Measurements from ENCODE around the gene CRYGN.

The CRYGN gene

GRCh38 chr7:151442776-151443496, 3.0 kb upstream of the CRYGN start:
- no peaks in the 10 kb centered on the region for H3K27me3 ChIP-seq (replicated peaks)
- H3K27ac ChIP-seq, result no peak overlapping the region
- no peaks in the 10 kb centered on the region for H3K36me3 ChIP-seq (replicated peaks)
- no peak for DNase-seq
- in situ Hi-C loops (cut with HindIII; ENCODE audit: low pct_ligation_motif_present, low sequenced_read_pairs), result loop anchor here (10.0 kb wide), 1 partner anchor 68 kb away; no protein-coding TSS in a partner anchor
- no peak overlapping the region for H3K4me3 ChIP-seq (ENCODE audit: low read depth, low read length)
- no peak for TF ChIP-seq CTCF (IDR thresholded peaks at IDR 0.05; ENCODE audit: low read depth, low read length, missing control alignments)

- Histone ChIP-seq H3K4me3 (ENCODE audit: low read depth, low read length) (no peak overlapping the region), H3K36me3 (replicated peaks) (no peaks in the 10 kb centered on the region), H3K27me3 (replicated peaks) (no peaks in the 10 kb centered on the region), H3K27ac (no peak overlapping the region)
- TF ChIP-seq CTCF (IDR thresholded peaks at IDR 0.05; ENCODE audit: low read depth, low read length, missing control alignments), result no peak
- in situ Hi-C loops (cut with HindIII; ENCODE audit: low pct_ligation_motif_present, low sequenced_read_pairs), result loop anchor here (10.0 kb wide), 1 partner anchor 66 kb away; no protein-coding TSS in a partner anchor
- DNase-seq, result no peak
Measured at GRCh38 chr7:151440799-151441445, 981 bp upstream of the CRYGN start.

- in situ Hi-C loops (cut with HindIII; ENCODE audit: low pct_ligation_motif_present, low sequenced_read_pairs), result no loop called here
- Histone ChIP-seq H3K27me3 (replicated peaks) (no peaks in the 10 kb centered on the region), H3K27ac (no peak overlapping the region), H3K4me3 (ENCODE audit: low read depth, low read length) (no peak overlapping the region), H3K36me3 (replicated peaks) (no peaks in the 10 kb centered on the region)
- no peak for TF ChIP-seq CTCF (IDR thresholded peaks at IDR 0.05; ENCODE audit: low read depth, low read length, missing control alignments)
- no peak for DNase-seq
Measured at GRCh38 chr7:151438864-151439601, 908 bp downstream of the CRYGN start.

GRCh38 chr7:151437866-151438516, 1.9 kb downstream of the CRYGN start:
- in situ Hi-C loops (cut with HindIII; ENCODE audit: low pct_ligation_motif_present, low sequenced_read_pairs), result no loop called here
- Histone ChIP-seq H3K4me3 (ENCODE audit: low read depth, low read length) (no peak overlapping the region), H3K27me3 (replicated peaks) (no peaks in the 10 kb centered on the region), H3K27ac (no peak overlapping the region), H3K36me3 (replicated peaks) (no peaks in the 10 kb centered on the region)
- DNase-seq, result no peak
- TF ChIP-seq CTCF (IDR thresholded peaks at IDR 0.05; ENCODE audit: low read depth, low read length, missing control alignments), result no peak

GRCh38 chr7:151437159-151437553, 2.8 kb downstream of the CRYGN start:
- H3K27me3 ChIP-seq (replicated peaks), result no peaks in the 10 kb centered on the region
- no peaks in the 10 kb centered on the region for H3K36me3 ChIP-seq (replicated peaks)
- in situ Hi-C loops (cut with HindIII; ENCODE audit: low pct_ligation_motif_present, low sequenced_read_pairs), result no loop called here
- DNase-seq, result no peak
- no peak for TF ChIP-seq CTCF (IDR thresholded peaks at IDR 0.05; ENCODE audit: low read depth, low read length, missing control alignments)
- no peak overlapping the region for H3K4me3 ChIP-seq (ENCODE audit: low read depth, low read length)
- no peak overlapping the region for H3K27ac ChIP-seq

Data from brain microvascular endothelial cell (primary cell).